SK-N-SH (cell line): ENCODE measurements around the gene CTXND1.

Source experiments
- CTCF ChIP-seq: fragments of 200-600 bp; sonication (generic); IDR thresholded peaks from 2 replicates; pipeline ENCODE4 v1.6.1; 2017; ENCODE audit warnings: antibody characterized with exemption, mild to moderate bottlenecking, moderate library complexity
- MAX ChIP-seq: IDR thresholded peaks from 2 replicates; pipeline ENCODE4 v1.4.0; 2012; ENCODE audit warnings: low read depth
- POLR2AphosphoS5 ChIP-seq: IDR thresholded peaks from 2 replicates; pipeline ENCODE4 v1.6.1; 2012; ENCODE audit warnings: low read depth, low read length
- REST ChIP-seq: IDR thresholded peaks from 2 replicates; pipeline ENCODE4 v1.6.1; 2012; ENCODE audit warnings: mild to moderate bottlenecking, low read depth, low read length, moderate library complexity

GRCh38 chr15:80186066-80186465 is 65.9 kb downstream of the CTXND1 start:
- TF ChIP-seq MAX (no peak), CTCF (no peak), REST (no peak), POLR2AphosphoS5 (no peak)
